Calu3 (cell line): ENCODE results near the gene EOLA2. TPM values are rescaled to one million over a fixed set of nuclear protein-coding genes. Genes with fewer than 3 reads are reported as not detected.

Source experiments
- Bru-seq: library from RNA; stranded (reverse); fragments of 400-500 nt; gene quantifications from one replicate; lab custom pipeline; 2021; lab: Mats Ljungman, UMichigan
- BruChase-seq, 2 experiments: library from RNA; stranded (reverse); fragments of 400-500 nt; gene quantifications; one replicate each; lab custom pipeline; 2021; lab: Mats Ljungman, UMichigan
- BruUV-seq: library from RNA; stranded (reverse); fragments of 400-500 nt; replicated peaks from 2 replicates; lab custom pipeline; 2021; lab: Mats Ljungman, UMichigan
- CTCF ChIA-PET: fragments of 300-600 bp; sonication (Branson Sonifier 250); formaldehyde crosslinking; loops from one replicate; lab custom pipeline; 2022; ENCODE audit warnings: antibody characterized with exemption; lab: Charles Lee
- DNase-seq: peaks from one replicate; pipeline ENCODE4 v3.0.0; 2022
- H3K27ac Mint-ChIP-seq: one replicate; pipeline ENCODE4 v1.8.0; 2022; ENCODE audit warnings: mixed read lengths; ENCODE audit not compliant: unreplicated experiment
- H3K27me3 Mint-ChIP-seq: one replicate; pipeline ENCODE4 v1.8.0; 2022; ENCODE audit warnings: mixed read lengths; ENCODE audit not compliant: unreplicated experiment
- H3K36me3 Mint-ChIP-seq: one replicate; pipeline ENCODE4 v1.8.0; 2022; ENCODE audit warnings: mild to moderate bottlenecking, moderate library complexity, mixed read lengths; ENCODE audit not compliant: insufficient read depth, unreplicated experiment
- H3K4me1 Mint-ChIP-seq: one replicate; pipeline ENCODE4 v1.8.0; 2022; ENCODE audit warnings: mild to moderate bottlenecking, low read depth, mixed read lengths; ENCODE audit not compliant: unreplicated experiment
- H3K4me3 Mint-ChIP-seq: one replicate; pipeline ENCODE4 v1.8.0; 2022; ENCODE audit warnings: mild to moderate bottlenecking, low read depth, moderate library complexity, mixed read lengths; ENCODE audit not compliant: unreplicated experiment
- H3K9me3 Mint-ChIP-seq: one replicate; pipeline ENCODE4 v1.8.0; 2022; ENCODE audit warnings: low read depth, mixed read lengths; ENCODE audit not compliant: unreplicated experiment
- CTCF ChIP-seq: fragments of 200-600 bp; IDR thresholded peaks from one replicate; pipeline ENCODE4 v1.8.0; 2022; ENCODE audit warnings: antibody characterized with exemption; ENCODE audit not compliant: unreplicated experiment
- intact Hi-C: fragments of 100-400 bp; cut with micrococcal nuclease; formaldehyde crosslinking; loops from one replicate; pipeline ENCODE4 v1.10.0; 2022; ENCODE audit not compliant: unreplicated experiment
- long read RNA-seq: library from polyadenylated mRNA; stranded (forward); transcript quantifications from one replicate; pipeline ENCODE4 v2.0.0, GENCODE V29; 2022
- total RNA-seq: library from RNA; stranded (reverse); gene quantifications from 2 replicates; pipeline ENCODE4 v1.2.3, GENCODE V29; 2022

The EOLA2 gene
- total RNA-seq, result 41.2 and 47.3 TPM in 2 replicates
- Bru-seq, nascent RNA, result percentile 60 among the genes with signal in this experiment
- BruChase-seq, experiment 1, labeled RNA remaining after a 6-hour chase, result percentile 82 among the genes with signal in this experiment
- BruChase-seq, experiment 2, labeled RNA remaining after a 2-hour chase, result percentile 79 among the genes with signal in this experiment
- long read RNA-seq, transcript CXorf40B-205 (6 exons, 1,440 nt), result minor isoform, 5 of 65 reads
- long read RNA-seq, transcript CXorf40B-203 (5 exons, 1,653 nt), result major isoform, 25 of 65 reads
- long read RNA-seq, partial matches to known transcripts, result 16 of 65 reads
- long read RNA-seq, other reads (novel, unspliced or antisense), result 15 of 65 reads

- H3K9me3 Mint-ChIP-seq, result no peaks in the 10 kb centered on the region
- intact Hi-C loops, result no loop called here
- H3K36me3 Mint-ChIP-seq, result peaks cover 48% of the 10 kb centered on the region
- no TSS peak for BruUV-seq
- peak within 1 kb of the TSS; percentile 97 for H3K27ac Mint-ChIP-seq
- TF ChIP-seq CTCF, result peak; percentile 56
- CTCF ChIA-PET, result interaction anchor here (0.6 to 1.3 kb wide), 7 partner anchors 34 to 813 kb away, joined by 3 to 5 read pairs (median 3); no protein-coding TSS in a partner anchor
- H3K4me3 Mint-ChIP-seq, result peak within 1 kb of the TSS; percentile 70
- DNase-seq, result peak; percentile 92
- no peaks in the 10 kb centered on the region for H3K27me3 Mint-ChIP-seq
- H3K4me1 Mint-ChIP-seq, result peaks cover 6% of the 10 kb centered on the region
Measured at GRCh38 chrX:149938427-149938880, at the start of gene EOLA2. TSS of gene EOLA2 (minus strand) at chrX:149938491. CDS start at chrX:149933874, 4,617 bp downstream.

- Mint-ChIP-seq H3K27me3 (no peaks in the 10 kb centered on the region), H3K9me3 (no peaks in the 10 kb centered on the region), H3K36me3 (no peaks in the 10 kb centered on the region), H3K4me3 (no peak overlapping the region), H3K4me1 (no peaks in the 10 kb centered on the region), H3K27ac (no peak overlapping the region)
- TF ChIP-seq CTCF, result no peak
- intact Hi-C loops, result no loop called here
- no TSS peak for BruUV-seq
- DNase-seq, result no peak
- CTCF ChIA-PET, result no interaction called here
Measured at GRCh38 chrX:149987613-149988012, 49.3 kb upstream of the EOLA2 start.

- Mint-ChIP-seq H3K27ac (no peak overlapping the region), H3K9me3 (no peaks in the 10 kb centered on the region), H3K4me3 (no peak overlapping the region), H3K4me1 (no peaks in the 10 kb centered on the region), H3K36me3 (no peaks in the 10 kb centered on the region), H3K27me3 (no peaks in the 10 kb centered on the region)
- no TSS peak for BruUV-seq
- CTCF ChIA-PET, result no interaction called here
- intact Hi-C loops, result no loop called here
- no peak for DNase-seq
- no peak for TF ChIP-seq CTCF
Measured at GRCh38 chrX:149984411-149984810, 46.1 kb upstream of the EOLA2 start.

GRCh38 chrX:149982310-149982709, 44.0 kb upstream of the EOLA2 start:
- Mint-ChIP-seq H3K9me3 (no peaks in the 10 kb centered on the region), H3K4me1 (no peaks in the 10 kb centered on the region), H3K27me3 (no peaks in the 10 kb centered on the region), H3K27ac (no peak overlapping the region), H3K36me3 (no peaks in the 10 kb centered on the region), H3K4me3 (no peak overlapping the region)
- intact Hi-C loops, result no loop called here
- no TSS peak for BruUV-seq
- no peak for TF ChIP-seq CTCF
- CTCF ChIA-PET, result interaction anchor here (1.0 kb wide), 1 partner anchor 12 kb away, joined by 3 read pairs; no protein-coding TSS in a partner anchor
- no peak for DNase-seq
